ENCODE results near the gene MBOAT2.
"Not testable (repeated sequence)": the region's sequence is repeated elsewhere in the genome, so short reads cannot be mapped to it uniquely, and the experiment has no call there.

The MBOAT2 gene

DNA sequence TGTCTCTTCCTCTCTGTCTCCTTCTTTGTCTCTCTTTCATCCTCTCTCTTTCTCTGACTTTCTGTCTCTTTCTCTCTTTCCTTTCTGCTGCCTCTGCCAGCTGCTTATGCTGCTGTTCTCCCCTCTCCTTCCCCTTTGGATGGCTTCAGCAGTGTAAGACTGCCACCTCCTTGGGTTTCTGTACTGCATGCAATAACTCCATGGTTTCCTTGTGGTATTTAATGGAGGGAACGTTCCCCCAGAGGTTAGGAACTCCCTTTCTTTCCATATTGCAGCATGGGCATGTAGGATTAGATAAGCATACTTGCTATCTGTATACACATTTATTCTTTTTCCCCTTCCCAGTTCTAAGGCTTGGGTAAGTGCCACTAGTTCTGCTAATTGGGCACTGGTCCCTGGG lies 106.3 kb downstream of the MBOAT2 start:
- H3K27ac ChIP-seq (ENCODE audit: low read depth, low read length); H3K4me3 ChIP-seq (ENCODE audit: low read depth, low read length); H2AFZ ChIP-seq (ENCODE audit: low read length, unreplicated experiment); H3K4me1 ChIP-seq (ENCODE audit: control insufficient read depth, insufficient read depth, low read length, unreplicated experiment); H3K27me3 ChIP-seq (ENCODE audit: insufficient read depth, low read length); H3K79me2 ChIP-seq (ENCODE audit: control insufficient read depth, insufficient read depth, low read length, unreplicated experiment): not testable (repeated sequence)
- H3K36me3 ChIP-seq (ENCODE audit: insufficient read depth, low read length), result peaks cover 11% of the 10 kb centered on the region; the same call in 1 of the 2 replicates

DNA sequence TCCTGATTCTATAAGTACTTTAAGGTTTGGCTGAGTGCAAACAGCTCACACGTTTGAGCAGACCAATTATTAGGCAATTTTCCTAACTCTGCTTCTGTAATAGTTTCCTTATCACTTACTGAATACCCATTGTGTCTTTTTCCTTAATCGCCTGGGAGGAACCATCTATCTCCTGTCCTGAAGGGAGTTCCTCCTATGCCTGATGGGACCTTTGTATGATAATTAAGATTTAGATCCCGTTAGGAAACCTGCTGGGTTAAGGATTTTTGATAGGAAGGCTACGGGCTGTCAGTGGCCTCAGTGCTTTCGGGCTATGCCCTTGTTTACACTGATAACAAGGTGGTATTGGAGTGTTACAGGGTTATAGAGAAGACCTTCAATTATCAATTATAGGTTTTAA lies 106.8 kb downstream of the MBOAT2 start:
- H3K36me3 ChIP-seq (ENCODE audit: insufficient read depth, low read length); H3K79me2 ChIP-seq (ENCODE audit: control insufficient read depth, insufficient read depth, low read length, unreplicated experiment); H3K4me3 ChIP-seq (ENCODE audit: low read depth, low read length); H3K27me3 ChIP-seq (ENCODE audit: insufficient read depth, low read length); H3K27ac ChIP-seq (ENCODE audit: low read depth, low read length); H2AFZ ChIP-seq (ENCODE audit: low read length, unreplicated experiment); H3K4me1 ChIP-seq (ENCODE audit: control insufficient read depth, insufficient read depth, low read length, unreplicated experiment): not testable (repeated sequence)

DNA sequence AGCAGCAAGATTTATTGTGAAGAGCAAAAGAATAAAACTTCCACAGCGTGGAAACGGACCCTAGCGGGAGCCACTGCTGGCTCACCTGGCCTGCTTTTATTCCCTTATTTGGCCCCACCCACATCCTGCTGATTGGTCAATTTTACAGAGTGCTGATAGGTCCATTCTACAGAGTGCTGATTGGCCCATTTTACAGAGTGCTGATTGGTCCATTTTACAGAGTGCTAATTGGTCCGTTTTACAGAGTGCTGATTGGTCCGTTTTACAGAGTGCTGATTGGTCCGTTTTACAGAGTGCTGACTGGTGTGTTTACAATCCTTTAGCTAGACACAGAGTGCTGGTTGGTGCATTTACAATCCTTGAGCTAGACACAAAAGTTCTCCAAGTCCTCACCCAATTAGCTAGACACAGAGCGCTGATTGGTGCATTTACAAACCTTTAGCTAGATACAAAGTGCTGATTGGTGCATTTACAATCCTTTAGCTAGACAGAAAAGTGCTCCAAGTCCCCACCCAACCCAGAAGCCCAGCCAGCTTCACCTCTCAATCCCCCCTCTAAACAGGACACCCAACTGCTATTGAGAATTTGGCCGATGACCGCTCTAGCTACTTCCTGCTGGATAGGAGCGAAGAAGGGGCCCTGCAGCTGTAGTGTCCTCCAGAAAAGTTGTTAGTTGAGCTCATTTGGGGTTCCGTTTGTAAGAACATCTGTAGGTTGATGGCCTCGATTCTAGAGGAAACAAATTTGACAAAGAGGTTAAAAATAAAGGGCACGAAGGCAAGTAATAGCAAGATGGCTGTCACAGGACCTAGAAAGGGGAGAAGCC lies 108.2 kb downstream of the MBOAT2 start:
- not testable (repeated sequence) for H3K4me1 ChIP-seq (ENCODE audit: control insufficient read depth, insufficient read depth, low read length, unreplicated experiment); H3K79me2 ChIP-seq (ENCODE audit: control insufficient read depth, insufficient read depth, low read length, unreplicated experiment); H3K27ac ChIP-seq (ENCODE audit: low read depth, low read length); H3K4me3 ChIP-seq (ENCODE audit: low read depth, low read length); H3K36me3 ChIP-seq (ENCODE audit: insufficient read depth, low read length); H3K27me3 ChIP-seq (ENCODE audit: insufficient read depth, low read length); H2AFZ ChIP-seq (ENCODE audit: low read length, unreplicated experiment)

GRCh38 chr2:8893978-8894820 lies 109.3 kb downstream of the MBOAT2 start:
- Histone ChIP-seq H3K36me3 (ENCODE audit: insufficient read depth, low read length) (peaks cover 8% of the 10 kb centered on the region; the same call in 1 of the 2 replicates), H3K79me2 (ENCODE audit: control insufficient read depth, insufficient read depth, low read length, unreplicated experiment) (no peaks in the 10 kb centered on the region), H2AFZ (ENCODE audit: low read length, unreplicated experiment) (no peak overlapping the region), H3K4me1 (ENCODE audit: control insufficient read depth, insufficient read depth, low read length, unreplicated experiment) (no peaks in the 10 kb centered on the region), H3K27me3 (ENCODE audit: insufficient read depth, low read length) (no peaks in the 10 kb centered on the region), H3K27ac (ENCODE audit: low read depth, low read length) (no peak overlapping the region), H3K4me3 (ENCODE audit: low read depth, low read length) (no peak overlapping the region)

GRCh38 chr2:8893474-8893873 lies 110.0 kb downstream of the MBOAT2 start:
- peaks cover 8% of the 10 kb centered on the region; the same call in 1 of the 2 replicates for H3K36me3 ChIP-seq (ENCODE audit: insufficient read depth, low read length)
- H3K79me2 ChIP-seq (ENCODE audit: control insufficient read depth, insufficient read depth, low read length, unreplicated experiment), result no peaks in the 10 kb centered on the region
- H2AFZ ChIP-seq (ENCODE audit: low read length, unreplicated experiment), result no peak overlapping the region
- H3K27me3 ChIP-seq (ENCODE audit: insufficient read depth, low read length), result no peaks in the 10 kb centered on the region
- no peak overlapping the region for H3K27ac ChIP-seq (ENCODE audit: low read depth, low read length)
- no peaks in the 10 kb centered on the region for H3K4me1 ChIP-seq (ENCODE audit: control insufficient read depth, insufficient read depth, low read length, unreplicated experiment)
- no peak overlapping the region for H3K4me3 ChIP-seq (ENCODE audit: low read depth, low read length)

DNA sequence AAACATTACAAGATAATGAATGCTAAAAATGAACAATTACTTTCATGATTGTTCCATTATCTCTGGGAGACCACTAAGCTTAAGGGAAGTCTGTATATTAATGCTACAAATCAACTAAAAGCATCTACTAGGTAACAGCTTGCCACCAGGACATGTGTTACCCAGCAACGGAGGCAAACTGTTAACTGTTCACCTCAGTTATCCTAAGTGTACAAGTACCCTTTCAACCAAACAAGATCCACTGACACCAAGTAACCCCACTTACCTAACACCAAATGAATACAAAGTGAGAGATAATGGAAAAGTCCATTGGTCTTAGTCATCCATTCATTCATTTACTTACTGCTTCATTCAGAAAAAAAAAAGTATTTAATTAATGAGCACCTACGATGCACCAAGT lies 111.4 kb downstream of the MBOAT2 start:
- H3K27ac ChIP-seq (ENCODE audit: low read depth, low read length), result no peak overlapping the region
- H3K79me2 ChIP-seq (ENCODE audit: control insufficient read depth, insufficient read depth, low read length, unreplicated experiment), result no peaks in the 10 kb centered on the region
- no peaks in the 10 kb centered on the region for H3K4me1 ChIP-seq (ENCODE audit: control insufficient read depth, insufficient read depth, low read length, unreplicated experiment)
- no peak overlapping the region for H3K4me3 ChIP-seq (ENCODE audit: low read depth, low read length)
- no peak overlapping the region for H2AFZ ChIP-seq (ENCODE audit: low read length, unreplicated experiment)
- peaks cover 8% of the 10 kb centered on the region; the same call in 1 of the 2 replicates for H3K36me3 ChIP-seq (ENCODE audit: insufficient read depth, low read length)
- H3K27me3 ChIP-seq (ENCODE audit: insufficient read depth, low read length), result no peaks in the 10 kb centered on the region

DNA sequence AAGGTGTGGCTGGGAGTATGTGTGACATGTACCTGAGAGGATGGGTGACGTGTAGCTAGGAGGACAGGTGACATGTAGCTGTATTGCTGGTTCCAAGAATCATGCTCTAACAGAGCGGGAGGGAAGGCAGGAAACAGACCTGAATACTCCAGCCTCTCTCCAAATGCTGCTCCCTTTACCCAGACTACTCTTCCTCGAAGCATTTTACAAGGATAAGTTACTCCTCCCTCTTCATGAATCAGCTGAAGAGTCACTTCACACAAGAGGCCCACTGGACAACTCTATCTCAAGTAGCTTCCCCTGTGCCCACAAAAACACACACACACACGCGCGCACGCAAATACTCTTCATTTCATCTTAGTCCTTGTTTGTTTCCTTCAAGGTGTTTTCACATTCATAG lies 113.5 kb downstream of the MBOAT2 start:
- Histone ChIP-seq H3K4me3 (ENCODE audit: low read depth, low read length) (no peak overlapping the region), H3K79me2 (ENCODE audit: control insufficient read depth, insufficient read depth, low read length, unreplicated experiment) (no peaks in the 10 kb centered on the region), H3K27ac (ENCODE audit: low read depth, low read length) (no peak overlapping the region), H3K4me1 (ENCODE audit: control insufficient read depth, insufficient read depth, low read length, unreplicated experiment) (no peaks in the 10 kb centered on the region), H3K36me3 (ENCODE audit: insufficient read depth, low read length) (peaks cover 3% of the 10 kb centered on the region; the same call in 1 of the 2 replicates), H2AFZ (ENCODE audit: low read length, unreplicated experiment) (no peak overlapping the region), H3K27me3 (ENCODE audit: insufficient read depth, low read length) (no peaks in the 10 kb centered on the region)

GRCh38 chr2:8888963-8889362 lies 114.5 kb downstream of the MBOAT2 start:
- no peaks in the 10 kb centered on the region for H3K36me3 ChIP-seq (ENCODE audit: insufficient read depth, low read length)
- H2AFZ ChIP-seq (ENCODE audit: low read length, unreplicated experiment), result no peak overlapping the region
- H3K4me3 ChIP-seq (ENCODE audit: low read depth, low read length), result no peak overlapping the region
- no peak overlapping the region for H3K27ac ChIP-seq (ENCODE audit: low read depth, low read length)
- H3K4me1 ChIP-seq (ENCODE audit: control insufficient read depth, insufficient read depth, low read length, unreplicated experiment), result no peaks in the 10 kb centered on the region
- no peaks in the 10 kb centered on the region for H3K79me2 ChIP-seq (ENCODE audit: control insufficient read depth, insufficient read depth, low read length, unreplicated experiment)
- no peaks in the 10 kb centered on the region for H3K27me3 ChIP-seq (ENCODE audit: insufficient read depth, low read length)

GRCh38 chr2:8886876-8887275 lies 116.6 kb downstream of the MBOAT2 start:
- H3K27me3 ChIP-seq (ENCODE audit: insufficient read depth, low read length), result no peaks in the 10 kb centered on the region
- no peak overlapping the region for H2AFZ ChIP-seq (ENCODE audit: low read length, unreplicated experiment)
- H3K36me3 ChIP-seq (ENCODE audit: insufficient read depth, low read length), result no peaks in the 10 kb centered on the region
- H3K4me3 ChIP-seq (ENCODE audit: low read depth, low read length), result no peak overlapping the region
- H3K27ac ChIP-seq (ENCODE audit: low read depth, low read length), result no peak overlapping the region
- no peaks in the 10 kb centered on the region for H3K4me1 ChIP-seq (ENCODE audit: control insufficient read depth, insufficient read depth, low read length, unreplicated experiment)
- H3K79me2 ChIP-seq (ENCODE audit: control insufficient read depth, insufficient read depth, low read length, unreplicated experiment), result no peaks in the 10 kb centered on the region

GRCh38 chr2:8886202-8886518 lies 117.3 kb downstream of the MBOAT2 start:
- Histone ChIP-seq H2AFZ (ENCODE audit: low read length, unreplicated experiment) (no peak overlapping the region), H3K79me2 (ENCODE audit: control insufficient read depth, insufficient read depth, low read length, unreplicated experiment) (no peaks in the 10 kb centered on the region), H3K4me1 (ENCODE audit: control insufficient read depth, insufficient read depth, low read length, unreplicated experiment) (no peaks in the 10 kb centered on the region), H3K4me3 (ENCODE audit: low read depth, low read length) (no peak overlapping the region), H3K36me3 (ENCODE audit: insufficient read depth, low read length) (no peaks in the 10 kb centered on the region), H3K27me3 (ENCODE audit: insufficient read depth, low read length) (no peaks in the 10 kb centered on the region), H3K27ac (ENCODE audit: low read depth, low read length) (no peak overlapping the region)
